T-helper 2 cell treated with Interferon-gamma antibody and Interleukin-4, amounts not matched to agents 5 μg/mL and 100 μg/mL, for 36 hours (primary cell): ENCODE measurements around the gene ZC2HC1C.

ENCODE experiments used
- DNase-seq: peaks from one replicate; pipeline ENCODE4 v3.0.0; 2021; ENCODE audit warnings: low spot score
- H3K27ac Mint-ChIP-seq: one replicate; pipeline ENCODE4 v1.8.0; 2021; ENCODE audit warnings: mild to moderate bottlenecking, mixed read lengths
- H3K27me3 Mint-ChIP-seq: one replicate; pipeline ENCODE4 v1.8.0; 2021; ENCODE audit warnings: low read depth, mixed read lengths
- H3K36me3 Mint-ChIP-seq: one replicate; pipeline ENCODE4 v1.8.0; 2021; ENCODE audit warnings: low read depth, mixed read lengths
- H3K4me1 Mint-ChIP-seq: one replicate; pipeline ENCODE4 v1.8.0; 2021; ENCODE audit warnings: low read depth, mixed read lengths
- H3K4me3 Mint-ChIP-seq: one replicate; pipeline ENCODE4 v1.8.0; 2022; ENCODE audit warnings: mild to moderate bottlenecking, moderate library complexity, mixed read lengths
- H3K9me3 Mint-ChIP-seq: one replicate; pipeline ENCODE4 v1.8.0; 2021; ENCODE audit warnings: mixed read lengths

The ZC2HC1C gene

GRCh38 chr14:75069121-75069810, at the start of gene ZC2HC1C:
Gene ZC2HC1C, plus strand, starts transcription at chr14:75069641. Its CDS starts 933 bp downstream, at chr14:75070574.
- Mint-ChIP-seq H3K4me1 (peaks cover 9% of the 10 kb centered on the region), H3K9me3 (no peaks in the 10 kb centered on the region), H3K27me3 (peaks cover 4% of the 10 kb centered on the region), H3K4me3 (peak within 1 kb of the TSS; percentile 16), H3K36me3 (no peaks in the 10 kb centered on the region), H3K27ac (no peak within 1 kb of the TSS)
- DNase-seq, result peak; percentile 78

- no peak for DNase-seq
These were observed 46.8 kb upstream of the ZC2HC1C start for GRCh38 chr14:75022655-75023054.

GRCh38 chr14:75023108-75023507, 46.3 kb upstream of the ZC2HC1C start:
- DNase-seq, result no peak
- Mint-ChIP-seq H3K27ac (no peak overlapping the region), H3K36me3 (peaks cover 37% of the 10 kb centered on the region), H3K4me1 (no peaks in the 10 kb centered on the region), H3K9me3 (no peaks in the 10 kb centered on the region), H3K4me3 (no peak overlapping the region), H3K27me3 (no peaks in the 10 kb centered on the region)

More at GRCh38 chr14:75022655-75023054, 46.8 kb upstream of the ZC2HC1C start:
- Mint-ChIP-seq H3K9me3 (no peaks in the 10 kb centered on the region), H3K4me3 (no peak overlapping the region), H3K36me3 (peaks cover 33% of the 10 kb centered on the region), H3K27ac (no peak overlapping the region), H3K27me3 (no peaks in the 10 kb centered on the region), H3K4me1 (no peaks in the 10 kb centered on the region)

- Mint-ChIP-seq H3K4me1 (no peaks in the 10 kb centered on the region), H3K27ac (no peak overlapping the region), H3K4me3 (no peak overlapping the region), H3K27me3 (no peaks in the 10 kb centered on the region), H3K9me3 (no peaks in the 10 kb centered on the region), H3K36me3 (peaks cover 31% of the 10 kb centered on the region)
- DNase-seq, result no peak
These were observed 44.4 kb upstream of the ZC2HC1C start for GRCh38 chr14:75025082-75025481.

- H3K4me1 Mint-ChIP-seq, result no peaks in the 10 kb centered on the region
- DNase-seq, result no peak
- no peaks in the 10 kb centered on the region for H3K27me3 Mint-ChIP-seq
- H3K9me3 Mint-ChIP-seq, result no peaks in the 10 kb centered on the region
- H3K27ac Mint-ChIP-seq, result no peak overlapping the region
- no peak overlapping the region for H3K4me3 Mint-ChIP-seq
- H3K36me3 Mint-ChIP-seq, result peaks cover 32% of the 10 kb centered on the region
These were observed 43.6 kb upstream of the ZC2HC1C start for GRCh38 chr14:75025876-75026275.

- DNase-seq, result no peak
- Mint-ChIP-seq H3K4me3 (no peak overlapping the region), H3K4me1 (no peaks in the 10 kb centered on the region), H3K27me3 (no peaks in the 10 kb centered on the region), H3K36me3 (peaks cover 30% of the 10 kb centered on the region), H3K27ac (no peak overlapping the region), H3K9me3 (no peaks in the 10 kb centered on the region)
These were observed 39.3 kb upstream of the ZC2HC1C start for GRCh38 chr14:75030147-75030546.

GRCh38 chr14:75032939-75033338, 36.5 kb upstream of the ZC2HC1C start:
- H3K36me3 Mint-ChIP-seq, result peaks cover 39% of the 10 kb centered on the region

GRCh38 chr14:75040507-75040906, 28.9 kb upstream of the ZC2HC1C start:
- Mint-ChIP-seq H3K4me3 (no peak overlapping the region), H3K27ac (no peak overlapping the region), H3K36me3 (peaks cover 30% of the 10 kb centered on the region), H3K27me3 (no peaks in the 10 kb centered on the region), H3K9me3 (no peaks in the 10 kb centered on the region), H3K4me1 (peaks cover 13% of the 10 kb centered on the region)
- DNase-seq, result no peak

More at GRCh38 chr14:75032939-75033338, 36.5 kb upstream of the ZC2HC1C start:
- Mint-ChIP-seq H3K4me3 (no peak overlapping the region), H3K9me3 (no peaks in the 10 kb centered on the region), H3K27ac (no peak overlapping the region), H3K4me1 (no peaks in the 10 kb centered on the region), H3K27me3 (no peaks in the 10 kb centered on the region)
- DNase-seq, result no peak

- no peak for DNase-seq
- no peak overlapping the region for H3K27ac Mint-ChIP-seq
- no peaks in the 10 kb centered on the region for H3K9me3 Mint-ChIP-seq
- H3K36me3 Mint-ChIP-seq, result peaks cover 27% of the 10 kb centered on the region
- H3K4me1 Mint-ChIP-seq, result peaks cover 15% of the 10 kb centered on the region
- no peaks in the 10 kb centered on the region for H3K27me3 Mint-ChIP-seq
- H3K4me3 Mint-ChIP-seq, result no peak overlapping the region
These were observed 28.5 kb upstream of the ZC2HC1C start for GRCh38 chr14:75040959-75041358.

- no peaks in the 10 kb centered on the region for H3K27me3 Mint-ChIP-seq
- no peak overlapping the region for H3K27ac Mint-ChIP-seq
- no peak for DNase-seq
These were observed 27.8 kb upstream of the ZC2HC1C start for GRCh38 chr14:75041613-75042012.

GRCh38 chr14:75042035-75042434, 27.4 kb upstream of the ZC2HC1C start:
- Mint-ChIP-seq H3K36me3 (peaks cover 24% of the 10 kb centered on the region), H3K9me3 (no peaks in the 10 kb centered on the region), H3K4me1 (peaks cover 22% of the 10 kb centered on the region), H3K27ac (no peak overlapping the region), H3K27me3 (no peaks in the 10 kb centered on the region), H3K4me3 (no peak overlapping the region)
- no peak for DNase-seq

More at GRCh38 chr14:75041613-75042012, 27.8 kb upstream of the ZC2HC1C start:
- peaks cover 19% of the 10 kb centered on the region for H3K4me1 Mint-ChIP-seq
- H3K9me3 Mint-ChIP-seq, result no peaks in the 10 kb centered on the region
- no peak overlapping the region for H3K4me3 Mint-ChIP-seq
- H3K36me3 Mint-ChIP-seq, result peaks cover 26% of the 10 kb centered on the region

- H3K36me3 Mint-ChIP-seq, result peaks cover 23% of the 10 kb centered on the region
- H3K4me1 Mint-ChIP-seq, result peaks cover 32% of the 10 kb centered on the region
- no peak overlapping the region for H3K27ac Mint-ChIP-seq
- DNase-seq, result no peak
- H3K4me3 Mint-ChIP-seq, result no peak overlapping the region
- no peaks in the 10 kb centered on the region for H3K9me3 Mint-ChIP-seq
- H3K27me3 Mint-ChIP-seq, result no peaks in the 10 kb centered on the region
These were observed 25.1 kb upstream of the ZC2HC1C start for GRCh38 chr14:75044322-75044721.

GRCh38 chr14:75044752-75045151, 24.7 kb upstream of the ZC2HC1C start:
- Mint-ChIP-seq H3K36me3 (peaks cover 26% of the 10 kb centered on the region), H3K27ac (no peak overlapping the region), H3K9me3 (no peaks in the 10 kb centered on the region), H3K27me3 (no peaks in the 10 kb centered on the region), H3K4me3 (no peak overlapping the region), H3K4me1 (peaks cover 32% of the 10 kb centered on the region)
- DNase-seq, result no peak

- Mint-ChIP-seq H3K9me3 (no peaks in the 10 kb centered on the region), H3K27me3 (no peaks in the 10 kb centered on the region), H3K27ac (no peak overlapping the region), H3K4me3 (no peak overlapping the region), H3K36me3 (peaks cover 25% of the 10 kb centered on the region), H3K4me1 (peaks cover 44% of the 10 kb centered on the region)
- no peak for DNase-seq
These were observed 23.2 kb upstream of the ZC2HC1C start for GRCh38 chr14:75046275-75046674.

- Mint-ChIP-seq H3K27me3 (no peaks in the 10 kb centered on the region), H3K4me1 (peaks cover 48% of the 10 kb centered on the region), H3K4me3 (no peak overlapping the region), H3K36me3 (peaks cover 25% of the 10 kb centered on the region), H3K27ac (no peak overlapping the region), H3K9me3 (no peaks in the 10 kb centered on the region)
- no peak for DNase-seq
These were observed 22.5 kb upstream of the ZC2HC1C start for GRCh38 chr14:75046899-75047298.
